ENCODE data around the gene BTBD9. TPM values are rescaled to one million over a fixed set of nuclear protein-coding genes. Genes with fewer than 3 reads are reported as not detected.

Gene BTBD9
- total RNA-seq, 2 donors from 2014 or later: 30.1 to 45.8 TPM

GRCh38 chr6:38214159-38214558 lies 425.6 kb downstream of the BTBD9 start:
- Histone ChIP-seq H3K36me3 (no peaks in the 10 kb centered on the region), H3K4me1 (ENCODE audit: control insufficient read depth in 1 of 2, low read depth in 2 of 2) (peaks cover 28 to 48% of the 10 kb centered on the region in 2 donors), H3K4me3 (no peak overlapping the region), H3K9me3 (no peaks in the 10 kb centered on the region), H3K27me3 (replicated peaks; ENCODE audit: insufficient read depth) (no peaks in the 10 kb centered on the region), H3K27ac (peak overlapping the region; percentile 6 to 59)
- DNase-seq (ENCODE audit: low spot score): no peak
- TF ChIP-seq, protein P1, sequence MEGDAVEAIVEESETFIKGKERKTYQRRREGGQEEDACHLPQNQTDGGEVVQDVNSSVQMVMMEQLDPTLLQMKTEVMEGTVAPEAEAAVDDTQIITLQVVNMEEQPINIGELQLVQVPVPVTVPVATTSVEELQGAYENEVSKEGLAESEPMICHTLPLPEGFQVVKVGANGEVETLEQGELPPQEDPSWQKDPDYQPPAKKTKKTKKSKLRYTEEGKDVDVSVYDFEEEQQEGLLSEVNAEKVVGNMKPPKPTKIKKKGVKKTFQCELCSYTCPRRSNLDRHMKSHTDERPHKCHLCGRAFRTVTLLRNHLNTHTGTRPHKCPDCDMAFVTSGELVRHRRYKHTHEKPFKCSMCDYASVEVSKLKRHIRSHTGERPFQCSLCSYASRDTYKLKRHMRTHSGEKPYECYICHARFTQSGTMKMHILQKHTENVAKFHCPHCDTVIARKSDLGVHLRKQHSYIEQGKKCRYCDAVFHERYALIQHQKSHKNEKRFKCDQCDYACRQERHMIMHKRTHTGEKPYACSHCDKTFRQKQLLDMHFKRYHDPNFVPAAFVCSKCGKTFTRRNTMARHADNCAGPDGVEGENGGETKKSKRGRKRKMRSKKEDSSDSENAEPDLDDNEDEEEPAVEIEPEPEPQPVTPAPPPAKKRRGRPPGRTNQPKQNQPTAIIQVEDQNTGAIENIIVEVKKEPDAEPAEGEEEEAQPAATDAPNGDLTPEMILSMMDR (IDR thresholded peaks at IDR 0.05): no peak
- ATAC-seq (ENCODE audit: insufficient number of reproducible peaks, low FRiP score, low read depth): no peak

- Histone ChIP-seq H3K9me3 (no peaks in the 10 kb centered on the region), H3K27me3 (replicated peaks; ENCODE audit: insufficient read depth) (no peaks in the 10 kb centered on the region), H3K4me3 (peak overlapping the region; percentile 32), H3K27ac (peak overlapping the region; percentile 67 to 73), H3K36me3 (no peaks in the 10 kb centered on the region), H3K4me1 (ENCODE audit: control insufficient read depth in 1 of 2, low read depth in 2 of 2) (peaks cover 28 to 52% of the 10 kb centered on the region in 2 donors)
- TF ChIP-seq, protein P1 (IDR thresholded peaks at IDR 0.05): no peak
- ATAC-seq (ENCODE audit: insufficient number of reproducible peaks, low FRiP score, low read depth): peak; percentile 29
- no peak for DNase-seq (ENCODE audit: low spot score)
Measured at GRCh38 chr6:38213251-38213658, 426.5 kb downstream of the BTBD9 start.

DNA sequence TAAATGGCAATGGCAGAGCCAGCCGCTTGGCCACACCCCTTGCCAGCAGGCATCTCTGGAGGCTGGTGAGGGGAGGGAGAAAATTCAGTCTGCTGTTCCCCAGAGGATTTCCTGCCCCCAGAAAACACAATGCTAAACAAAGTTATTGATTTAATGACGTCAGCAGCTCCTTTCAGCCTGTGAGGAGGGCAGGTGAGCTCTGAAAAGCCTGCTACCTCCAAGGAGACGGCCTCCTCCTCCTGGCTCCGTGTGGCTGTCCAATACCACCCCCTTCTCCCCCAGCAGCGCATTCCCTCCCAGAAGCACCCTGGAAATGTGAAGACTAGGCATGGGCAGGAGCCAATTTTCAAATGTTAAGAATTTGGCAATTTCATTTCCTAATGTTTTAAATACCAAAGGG lies 427.1 kb downstream of the BTBD9 start:
- peak overlapping the region; percentile 32 for H3K4me3 ChIP-seq
- peaks cover 28 to 52% of the 10 kb centered on the region in 2 donors for H3K4me1 ChIP-seq (ENCODE audit: control insufficient read depth in 1 of 2, low read depth in 2 of 2)
- no peaks in the 10 kb centered on the region for H3K36me3 ChIP-seq
- TF ChIP-seq, protein P1 (IDR thresholded peaks at IDR 0.05): no peak
- H3K27ac ChIP-seq: peak overlapping the region; percentile 67 to 73
- no peaks in the 10 kb centered on the region for H3K27me3 ChIP-seq (replicated peaks; ENCODE audit: insufficient read depth)
- ATAC-seq (ENCODE audit: insufficient number of reproducible peaks, low FRiP score, low read depth) (peak; percentile 50), DNase-seq (ENCODE audit: low spot score) (no peak)
- H3K9me3 ChIP-seq: no peaks in the 10 kb centered on the region

- TF ChIP-seq, protein P1 (IDR thresholded peaks at IDR 0.05): no peak
- H3K9me3 ChIP-seq: no peaks in the 10 kb centered on the region
Measured at GRCh38 chr6:38212116-38212515, 427.6 kb downstream of the BTBD9 start.

DNA sequence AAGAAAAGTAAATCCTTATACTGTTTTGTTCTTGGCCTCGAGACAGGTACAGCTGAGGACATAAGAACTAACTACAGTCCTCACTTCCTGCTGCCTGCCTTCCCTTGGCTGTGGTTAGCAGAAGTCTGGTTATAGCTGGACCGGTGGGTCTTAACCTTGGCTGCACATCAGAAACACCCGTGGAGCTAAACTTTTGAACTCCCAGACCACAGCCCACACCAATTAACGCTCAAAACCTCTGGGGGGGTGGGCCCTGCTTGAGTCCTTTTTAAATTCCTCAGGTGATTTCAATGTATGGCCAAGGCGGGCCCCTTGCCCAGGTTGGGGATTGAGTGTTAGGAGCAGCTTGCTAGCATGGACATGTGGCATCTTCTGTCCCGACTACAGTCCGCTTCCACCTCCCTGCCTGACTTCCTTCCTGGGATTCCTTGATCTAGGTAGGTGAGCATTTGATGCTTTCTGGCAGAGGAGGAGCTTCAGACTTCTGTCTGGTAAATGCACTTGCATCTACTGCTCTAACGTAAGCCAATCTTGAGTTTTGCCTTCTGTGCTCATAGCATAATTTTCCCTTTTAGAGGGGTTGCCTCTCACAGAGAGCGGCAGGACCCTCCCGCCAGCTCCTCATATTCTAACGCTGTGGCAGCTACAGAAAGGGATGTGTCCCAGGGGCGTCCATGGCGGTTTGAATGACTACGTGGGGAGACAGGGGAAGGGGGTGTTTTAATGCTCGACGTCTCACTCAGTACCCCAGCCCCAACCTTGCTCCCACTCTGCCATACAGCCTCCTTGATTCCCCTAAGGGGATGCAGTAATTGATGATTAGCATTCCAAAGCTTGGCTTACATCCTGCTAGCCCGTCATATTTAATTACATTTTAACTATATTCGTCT lies 430.1 kb downstream of the BTBD9 start:
- H3K4me3 ChIP-seq: no peak overlapping the region
- ATAC-seq (ENCODE audit: insufficient number of reproducible peaks, low FRiP score, low read depth) (no peak), DNase-seq (ENCODE audit: low spot score) (no peak)
- H3K27me3 ChIP-seq (replicated peaks; ENCODE audit: insufficient read depth): no peaks in the 10 kb centered on the region
- peaks cover 23 to 42% of the 10 kb centered on the region in 2 donors for H3K4me1 ChIP-seq (ENCODE audit: control insufficient read depth in 1 of 2, low read depth in 2 of 2)
- TF ChIP-seq, protein P1 (IDR thresholded peaks at IDR 0.05): no peak
- H3K36me3 ChIP-seq: no peaks in the 10 kb centered on the region
- H3K27ac ChIP-seq: no peak overlapping the region
- H3K9me3 ChIP-seq: no peaks in the 10 kb centered on the region

More at GRCh38 chr6:38212116-38212515, 427.6 kb downstream of the BTBD9 start:
- no peak for DNase-seq (ENCODE audit: low spot score)
- Histone ChIP-seq H3K27ac (peak overlapping the region; percentile 67 to 73), H3K4me1 (ENCODE audit: control insufficient read depth in 1 of 2, low read depth in 2 of 2) (peaks cover 28 to 52% of the 10 kb centered on the region in 2 donors), H3K4me3 (peak overlapping the region; percentile 32), H3K36me3 (no peaks in the 10 kb centered on the region), H3K27me3 (replicated peaks; ENCODE audit: insufficient read depth) (no peaks in the 10 kb centered on the region)
- no peak for ATAC-seq (ENCODE audit: insufficient number of reproducible peaks, low FRiP score, low read depth)

Data from thoracic aorta (tissue), 2 donors.